Thyroid gland (tissue), 4 donors: ENCODE measurements around the gene TCP11. TPM values are rescaled to one million over a fixed set of nuclear protein-coding genes. Genes with fewer than 3 reads are reported as not detected.

Experiments
- DNase-seq, 2 donors: peaks; one replicate each; pipeline ENCODE4 v3.0.0-alpha.2; 2019
- H3K27ac ChIP-seq, 3 donors: fragments of 200-600 bp; sonication (generic); 1 replicate in 2 of 3; 2 replicates in 1 of 3; pipeline ENCODE4 v1.5.1; 2016 to 2019; ENCODE audit warnings: mild to moderate bottlenecking in 1 of 3, moderate library complexity in 1 of 3
- H3K27me3 ChIP-seq: fragments of 200-600 bp; sonication (generic); one replicate; pipeline ENCODE4 v1.5.1; 2019
- H3K36me3 ChIP-seq, 2 donors: fragments of 200-600 bp; sonication (generic); one replicate each; pipeline ENCODE4 v1.5.1; 2016 to 2019
- H3K4me1 ChIP-seq, 2 donors: fragments of 200-600 bp; sonication (generic); one replicate each; pipeline ENCODE4 v1.5.1; 2017 to 2019
- H3K4me3 ChIP-seq, 3 donors: fragments of 200-600 bp; sonication (generic); replicated peaks in 1 of 3; 1 replicate in 2 of 3; 2 replicates in 1 of 3; pipeline ENCODE4 v1.5.1; 2016; ENCODE audit warnings: mild to moderate bottlenecking in 1 of 3
- H3K9me3 ChIP-seq: fragments of 200-600 bp; sonication (generic); one replicate; pipeline ENCODE4 v1.5.1; 2017
- CTCF ChIP-seq, 6 experiments: fragments of 200-600 bp in 3 of 6; fragments of 450-650 bp in 3 of 6; sonication (generic) in 3 of 6; IDR thresholded peaks; one replicate each; pipeline ENCODE4 v1.5.1; 2016 to 2019; ENCODE audit warnings: antibody characterized with exemption in 6 of 6, mild to moderate bottlenecking in 2 of 6, inconsistent platforms in 1 of 6, moderate library complexity in 1 of 6
- POLR2A ChIP-seq, 2 donors: fragments of 450-650 bp; IDR thresholded peaks; one replicate each; pipeline ENCODE4 v1.6.1; 2017; ENCODE audit warnings: antibody characterized with exemption in 2 of 2, mild to moderate bottlenecking in 2 of 2, moderate library complexity in 1 of 2
- WGBS, 2 donors: methylation state at CpG; one replicate each; pipeline ENCODE4 v1.1.5; 2017; 5-methylcytosine and 5-hydroxymethylcytosine counted together
- intact Hi-C: fragments of 100-400 bp; cut with DNase I; formaldehyde crosslinking; loops from one replicate; pipeline ENCODE4 v1.15.1; 2023
- total RNA-seq, 4 donors: library from RNA; depleted of rRNA; stranded (reverse); fragments of >200 nt; gene quantifications; one replicate each; pipeline ENCODE4 v1.2.3, GENCODE V29; 2016

The TCP11 gene
- total RNA-seq, 4 donors from 2014 or later, result 1.0 to 2.8 TPM; not detected in 2

DNA sequence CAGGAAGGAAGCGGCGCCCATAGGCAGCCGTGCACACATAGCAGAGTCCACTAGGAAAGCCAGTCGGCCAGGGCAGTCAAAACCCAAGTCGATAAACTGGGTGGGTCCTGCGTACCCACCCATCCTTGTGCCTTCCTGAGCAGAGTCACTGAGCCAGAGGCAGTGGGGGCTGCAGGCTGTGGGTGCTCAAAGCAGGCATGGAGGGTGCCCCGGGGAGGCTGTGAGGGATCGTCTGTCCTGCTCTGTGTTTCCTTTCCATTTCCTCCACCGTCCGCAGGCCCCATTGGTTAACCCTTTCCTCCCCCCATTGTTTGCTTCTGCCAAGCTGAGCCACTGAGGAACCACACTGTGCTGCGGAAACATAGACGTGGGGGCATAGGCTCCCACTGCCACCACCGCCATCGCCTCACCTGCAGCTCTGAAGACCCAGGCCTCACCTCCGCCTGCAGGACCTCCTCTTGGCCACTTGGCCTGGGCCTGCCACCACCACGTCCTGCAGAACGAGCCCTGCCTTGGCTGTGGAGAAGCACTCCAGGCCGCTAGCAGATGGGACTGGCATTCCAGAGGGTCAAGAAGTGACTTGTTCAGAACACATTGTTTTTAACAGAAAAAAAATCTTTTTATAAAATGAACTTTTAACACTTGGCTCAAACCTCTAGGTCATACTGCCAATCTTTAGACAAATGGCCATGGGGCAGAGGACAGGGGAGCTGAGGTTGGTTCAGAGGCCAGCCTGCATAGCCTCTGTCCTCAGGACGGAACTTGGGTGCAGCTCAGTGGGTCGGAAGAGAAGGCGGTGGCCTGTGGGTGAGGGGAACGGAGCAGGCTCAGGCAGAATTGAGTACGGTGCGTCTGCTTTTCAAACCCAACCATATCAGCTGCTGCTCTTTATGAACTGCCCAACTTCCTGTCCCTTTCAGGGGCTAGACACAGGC is 52.6 kb downstream of the TCP11 start:
- Histone ChIP-seq H3K4me3 (no peak overlapping the region), H3K27ac (no peak overlapping the region), H3K36me3 (peaks cover 56 to 62% of the 10 kb centered on the region in 2 donors), H3K9me3 (no peaks in the 10 kb centered on the region), H3K4me1 (peaks cover 0 to 5% of the 10 kb centered on the region in 2 donors), H3K27me3 (no peaks in the 10 kb centered on the region)
- no peak for DNase-seq
- intact Hi-C loops, result no loop called here
- no peak for TF ChIP-seq POLR2A (IDR thresholded peaks at IDR 0.05)
- 83 to 84% methylated on average over 21 to 24 of the region's 24 CpGs for WGBS, 2 donors

GRCh38 chr6:35087361-35088280 is 53.5 kb downstream of the TCP11 start:
- Histone ChIP-seq H3K9me3 (no peaks in the 10 kb centered on the region), H3K36me3 (peaks cover 65 to 71% of the 10 kb centered on the region in 2 donors), H3K4me3 (no peak overlapping the region), H3K4me1 (peaks cover 0 to 2% of the 10 kb centered on the region in 2 donors), H3K27me3 (no peaks in the 10 kb centered on the region), H3K27ac (no peak overlapping the region)
- intact Hi-C loops, result no loop called here
- 90 to 96% methylated on average over 16 to 20 of the region's 22 CpGs for WGBS, 2 donors
- DNase-seq, result no peak
- no peak for TF ChIP-seq CTCF (IDR thresholded peaks at IDR 0.05)
- TF ChIP-seq POLR2A (IDR thresholded peaks at IDR 0.05), result no peak

- Histone ChIP-seq H3K4me3 (no peak overlapping the region), H3K27me3 (no peaks in the 10 kb centered on the region), H3K27ac (no peak overlapping the region), H3K4me1 (peaks cover 0 to under 1% of the 10 kb centered on the region in 2 donors), H3K36me3 (peaks cover 72 to 80% of the 10 kb centered on the region in 2 donors), H3K9me3 (no peaks in the 10 kb centered on the region)
- DNase-seq, result no peak
- no peak for TF ChIP-seq CTCF (IDR thresholded peaks at IDR 0.05)
- TF ChIP-seq POLR2A (IDR thresholded peaks at IDR 0.05), result no peak
- intact Hi-C loops, result no loop called here
- 90 to 97% methylated on average over 8 to 10 of the region's 12 CpGs for WGBS, 2 donors
These were observed 54.3 kb downstream of the TCP11 start for GRCh38 chr6:35086636-35087360.

- no peak overlapping the region for H3K27ac ChIP-seq
- no peak for TF ChIP-seq CTCF (IDR thresholded peaks at IDR 0.05)
- no peak for TF ChIP-seq POLR2A (IDR thresholded peaks at IDR 0.05)
- peaks cover 77 to 84% of the 10 kb centered on the region in 2 donors for H3K36me3 ChIP-seq
- DNase-seq, result no peak
- intact Hi-C loops, result no loop called here
- 93% methylated on average over 10 of the region's 10 CpGs for WGBS, 2 donors
- no peak overlapping the region for H3K4me3 ChIP-seq
- no peaks in the 10 kb centered on the region for H3K27me3 ChIP-seq
- H3K4me1 ChIP-seq, result peaks cover 0 to 2% of the 10 kb centered on the region in 2 donors
- no peaks in the 10 kb centered on the region for H3K9me3 ChIP-seq
These were observed 54.9 kb downstream of the TCP11 start for GRCh38 chr6:35086282-35086632.
